Measurements from ENCODE around the gene INAFM1.

INAFM1 gene

DNA sequence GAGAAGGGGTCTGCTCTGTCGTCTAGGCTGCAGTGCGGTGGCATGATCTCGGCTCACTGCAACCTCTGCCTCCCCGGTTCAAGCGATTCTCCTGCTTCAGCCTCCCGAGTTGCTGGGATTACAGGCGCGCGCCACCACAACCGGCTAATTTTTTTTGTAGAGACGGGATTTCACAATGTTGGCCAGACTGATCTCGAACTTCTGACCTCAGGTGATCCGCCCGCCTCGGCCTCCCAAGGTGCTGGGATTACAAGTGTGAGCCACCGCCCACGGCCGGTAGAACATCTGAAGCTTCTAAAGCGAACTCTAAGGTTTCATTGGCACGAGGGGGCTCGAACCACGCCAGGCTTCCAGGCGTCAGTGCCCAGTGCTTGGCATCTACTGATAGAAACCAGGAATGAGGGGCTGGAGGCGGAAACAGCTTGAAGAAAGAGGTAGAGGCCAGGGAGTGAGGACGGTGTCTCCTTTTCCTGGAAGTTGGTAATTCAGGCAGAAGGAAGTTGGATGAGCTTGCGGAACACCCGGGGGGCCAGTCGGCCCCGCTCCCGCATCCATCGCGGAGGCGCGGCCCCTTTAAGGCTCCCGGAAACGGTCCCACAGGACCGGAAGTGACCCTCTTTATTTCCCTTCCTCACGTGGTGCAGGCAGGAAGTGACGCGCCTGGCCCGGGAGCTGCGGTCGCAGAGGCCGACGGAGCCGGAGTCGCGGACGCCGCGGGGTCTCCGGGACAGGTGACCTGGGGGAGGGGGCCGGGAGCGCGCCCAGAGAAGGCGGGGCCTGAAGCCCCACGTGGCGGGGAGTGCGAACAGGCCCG is 18.6 kb upstream of the INAFM1 start, which contains the start of gene CCDC9:
Gene CCDC9 (plus strand): TSS at position 647 of the 814 bp plus-strand sequence. CDS start 1,876 bp downstream, outside the sequence.
- TF ChIP-seq YY1 (IDR thresholded peaks at IDR 0.05; ENCODE audit: low read depth) (no peak), MAX (IDR thresholded peaks at IDR 0.05) (peak; percentile 90), TCF12 (IDR thresholded peaks at IDR 0.05; ENCODE audit: low read depth) (peak; percentile 79), TAF1 (IDR thresholded peaks at IDR 0.05; ENCODE audit: low read depth) (peak; percentile 35; the same call in 1 of the 2 replicates), EGR1 (IDR thresholded peaks at IDR 0.05) (no peak), CREB1 (IDR thresholded peaks at IDR 0.05; ENCODE audit: low read depth) (peak; percentile 88), USF1 (IDR thresholded peaks at IDR 0.05) (peak; percentile 98), ZBTB7A (IDR thresholded peaks at IDR 0.05; ENCODE audit: low read depth) (peak; percentile 55)

- peak; percentile 60 for TF ChIP-seq CEBPB (IDR thresholded peaks at IDR 0.05)
- peak; percentile 69; the same call in 1 of the 2 replicates for TF ChIP-seq CREB1 (IDR thresholded peaks at IDR 0.05; ENCODE audit: low read depth)
- peak; percentile 14; the same call in 1 of the 2 replicates for TF ChIP-seq ZBTB7A (IDR thresholded peaks at IDR 0.05; ENCODE audit: low read depth)
- no peak for TF ChIP-seq RAD21 (IDR thresholded peaks at IDR 0.05; ENCODE audit: low read depth)
- TF ChIP-seq YY1 (IDR thresholded peaks at IDR 0.05; ENCODE audit: low read depth): no peak
- TF ChIP-seq NFIC (IDR thresholded peaks at IDR 0.05): peak; percentile 57; the same call in 1 of the 2 replicates
- 0 out of 2 replicates have a peak, but pooled peaks have one; percentile 5 for TF ChIP-seq TAF1 (IDR thresholded peaks at IDR 0.05; ENCODE audit: low read depth)
- TF ChIP-seq EGR1 (IDR thresholded peaks at IDR 0.05): peak; percentile 18
Measured at GRCh38 chr19:47256693-47257410, 17.8 kb upstream of the INAFM1 start.

GRCh38 chr19:47257411-47258169 is 17.1 kb upstream of the INAFM1 start:
- TF ChIP-seq MAX (IDR thresholded peaks at IDR 0.05) (peak; percentile 43), YY1 (IDR thresholded peaks at IDR 0.05; ENCODE audit: low read depth) (no peak), CREB1 (IDR thresholded peaks at IDR 0.05; ENCODE audit: low read depth) (no peak), EGR1 (IDR thresholded peaks at IDR 0.05) (no peak; the same call in 1 of the 2 replicates), ZBTB7A (IDR thresholded peaks at IDR 0.05; ENCODE audit: low read depth) (no peak), NFIC (IDR thresholded peaks at IDR 0.05) (no peak), TEAD4 (IDR thresholded peaks at IDR 0.05) (peak; percentile 33), EP300 (IDR thresholded peaks at IDR 0.05; ENCODE audit: borderline replicate concordance) (no peak), CEBPB (IDR thresholded peaks at IDR 0.05) (no peak), TCF12 (IDR thresholded peaks at IDR 0.05; ENCODE audit: low read depth) (no peak), RAD21 (IDR thresholded peaks at IDR 0.05; ENCODE audit: low read depth) (no peak), USF1 (IDR thresholded peaks at IDR 0.05) (no peak), FOXM1 (IDR thresholded peaks at IDR 0.05; ENCODE audit: borderline replicate concordance, low read depth) (no peak), TAF1 (IDR thresholded peaks at IDR 0.05; ENCODE audit: low read depth) (peak; percentile 38; the same call in 1 of the 2 replicates)
- TF ChIP-seq, protein P1, sequence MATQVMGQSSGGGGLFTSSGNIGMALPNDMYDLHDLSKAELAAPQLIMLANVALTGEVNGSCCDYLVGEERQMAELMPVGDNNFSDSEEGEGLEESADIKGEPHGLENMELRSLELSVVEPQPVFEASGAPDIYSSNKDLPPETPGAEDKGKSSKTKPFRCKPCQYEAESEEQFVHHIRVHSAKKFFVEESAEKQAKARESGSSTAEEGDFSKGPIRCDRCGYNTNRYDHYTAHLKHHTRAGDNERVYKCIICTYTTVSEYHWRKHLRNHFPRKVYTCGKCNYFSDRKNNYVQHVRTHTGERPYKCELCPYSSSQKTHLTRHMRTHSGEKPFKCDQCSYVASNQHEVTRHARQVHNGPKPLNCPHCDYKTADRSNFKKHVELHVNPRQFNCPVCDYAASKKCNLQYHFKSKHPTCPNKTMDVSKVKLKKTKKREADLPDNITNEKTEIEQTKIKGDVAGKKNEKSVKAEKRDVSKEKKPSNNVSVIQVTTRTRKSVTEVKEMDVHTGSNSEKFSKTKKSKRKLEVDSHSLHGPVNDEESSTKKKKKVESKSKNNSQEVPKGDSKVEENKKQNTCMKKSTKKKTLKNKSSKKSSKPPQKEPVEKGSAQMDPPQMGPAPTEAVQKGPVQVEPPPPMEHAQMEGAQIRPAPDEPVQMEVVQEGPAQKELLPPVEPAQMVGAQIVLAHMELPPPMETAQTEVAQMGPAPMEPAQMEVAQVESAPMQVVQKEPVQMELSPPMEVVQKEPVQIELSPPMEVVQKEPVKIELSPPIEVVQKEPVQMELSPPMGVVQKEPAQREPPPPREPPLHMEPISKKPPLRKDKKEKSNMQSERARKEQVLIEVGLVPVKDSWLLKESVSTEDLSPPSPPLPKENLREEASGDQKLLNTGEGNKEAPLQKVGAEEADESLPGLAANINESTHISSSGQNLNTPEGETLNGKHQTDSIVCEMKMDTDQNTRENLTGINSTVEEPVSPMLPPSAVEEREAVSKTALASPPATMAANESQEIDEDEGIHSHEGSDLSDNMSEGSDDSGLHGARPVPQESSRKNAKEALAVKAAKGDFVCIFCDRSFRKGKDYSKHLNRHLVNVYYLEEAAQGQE (IDR thresholded peaks at IDR 0.05; ENCODE audit: low read depth): no peak

GRCh38 chr19:47258434-47258833 is 16.3 kb upstream of the INAFM1 start:
- TF ChIP-seq YY1 (IDR thresholded peaks at IDR 0.05; ENCODE audit: low read depth): no peak
- TF ChIP-seq CEBPB (IDR thresholded peaks at IDR 0.05): no peak
- no peak for TF ChIP-seq EGR1 (IDR thresholded peaks at IDR 0.05)
- no peak for TF ChIP-seq TEAD4 (IDR thresholded peaks at IDR 0.05)
- TF ChIP-seq EP300 (IDR thresholded peaks at IDR 0.05; ENCODE audit: borderline replicate concordance): no peak
- TF ChIP-seq CREB1 (IDR thresholded peaks at IDR 0.05; ENCODE audit: low read depth): no peak
- TF ChIP-seq FOXM1 (IDR thresholded peaks at IDR 0.05; ENCODE audit: borderline replicate concordance, low read depth): no peak
- no peak for TF ChIP-seq TAF1 (IDR thresholded peaks at IDR 0.05; ENCODE audit: low read depth)
- no peak for TF ChIP-seq TCF12 (IDR thresholded peaks at IDR 0.05; ENCODE audit: low read depth)
- no peak for TF ChIP-seq RAD21 (IDR thresholded peaks at IDR 0.05; ENCODE audit: low read depth)
- no peak for TF ChIP-seq NFIC (IDR thresholded peaks at IDR 0.05)
- TF ChIP-seq USF1 (IDR thresholded peaks at IDR 0.05): no peak
- TF ChIP-seq ZBTB7A (IDR thresholded peaks at IDR 0.05; ENCODE audit: low read depth): no peak
- TF ChIP-seq, protein P1 (IDR thresholded peaks at IDR 0.05; ENCODE audit: low read depth): no peak
- TF ChIP-seq MAX (IDR thresholded peaks at IDR 0.05): no peak

Measured in Ishikawa (cell line).